ENCODE data around the gene KRI1. TPM values are rescaled to one million over a fixed set of nuclear protein-coding genes. Genes with fewer than 3 reads are reported as not detected.
"Not testable (repeated sequence)": the region's sequence is repeated elsewhere in the genome, so short reads cannot be mapped to it uniquely, and the experiment has no call there.

KRI1 gene
- polyA plus RNA-seq, 1 donor, result 42.2 TPM

DNA sequence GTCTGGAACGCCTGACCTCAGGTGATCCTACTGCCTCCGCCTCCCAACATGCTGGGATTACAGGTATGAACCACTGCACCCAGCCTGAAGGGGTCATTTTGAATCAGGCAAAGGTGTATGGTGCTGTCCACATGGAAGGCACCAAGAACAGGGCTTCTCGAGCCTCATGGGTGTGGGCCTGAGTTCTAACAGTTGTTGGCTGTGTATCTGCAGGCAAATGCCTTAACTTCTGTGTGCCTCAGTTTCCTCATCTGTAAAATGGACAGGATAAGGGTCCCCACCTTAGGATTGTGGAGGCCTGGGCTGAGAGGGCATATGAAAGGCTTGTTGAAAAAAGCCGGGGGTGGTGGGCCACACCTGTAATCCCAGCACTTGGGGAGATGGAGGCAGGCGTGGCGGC lies 12.1 kb upstream of the KRI1 start:
- DNase-seq, result no peak

DNA sequence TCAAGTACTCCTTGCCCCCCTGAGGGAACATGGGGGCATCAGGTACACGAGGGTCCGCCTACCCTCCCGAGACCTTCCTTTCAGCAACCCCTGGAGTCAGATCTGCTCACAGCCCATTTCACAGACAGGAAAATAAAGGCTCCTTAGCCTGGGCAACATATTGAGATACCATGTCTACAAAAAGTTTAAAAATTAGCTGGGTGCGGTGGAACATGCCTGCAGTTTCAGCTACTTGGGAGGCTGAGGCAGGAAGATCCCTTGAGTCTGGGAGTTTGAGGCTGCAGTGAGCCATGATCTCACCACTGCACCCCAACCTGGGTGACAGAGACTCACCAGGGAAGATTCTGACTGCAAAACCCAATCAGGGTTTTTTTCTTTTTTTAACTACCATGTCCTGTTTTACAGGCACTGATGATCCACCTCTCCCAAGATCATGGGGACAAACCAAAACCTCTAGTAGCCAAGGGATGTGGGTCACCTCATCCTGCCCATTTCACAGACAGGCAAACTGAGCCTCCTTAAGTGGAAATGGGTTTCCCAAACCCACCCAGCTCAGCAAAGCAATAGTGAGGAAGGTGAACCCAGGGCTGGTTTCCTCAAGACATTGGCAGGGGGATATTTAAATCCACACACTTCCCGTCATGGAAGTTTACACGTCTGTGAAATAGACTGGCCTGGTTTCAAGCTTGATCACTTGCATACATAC lies 9.4 kb upstream of the KRI1 start:
- DNase-seq, result no peak

DNA sequence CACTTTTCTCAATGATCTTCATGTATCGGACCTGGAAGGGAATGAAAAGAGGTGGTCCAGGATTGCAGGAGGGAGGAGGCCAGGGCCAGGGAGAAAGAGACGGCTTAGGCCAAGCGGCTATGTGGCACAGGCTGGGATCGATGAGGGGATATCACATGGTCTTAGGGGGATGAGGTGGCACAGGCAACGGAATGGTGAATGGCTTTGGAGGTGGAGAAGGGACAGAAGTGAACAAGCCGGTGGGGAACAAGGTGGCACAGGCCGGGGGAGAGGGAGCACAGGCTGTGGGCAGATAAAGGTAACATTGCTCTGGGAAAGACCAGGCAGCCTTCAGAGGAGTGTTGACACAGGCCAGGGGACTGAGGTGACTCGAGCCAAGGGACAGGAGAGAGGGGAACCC lies 8.7 kb upstream of the KRI1 start:
- DNase-seq, result no peak

DNA sequence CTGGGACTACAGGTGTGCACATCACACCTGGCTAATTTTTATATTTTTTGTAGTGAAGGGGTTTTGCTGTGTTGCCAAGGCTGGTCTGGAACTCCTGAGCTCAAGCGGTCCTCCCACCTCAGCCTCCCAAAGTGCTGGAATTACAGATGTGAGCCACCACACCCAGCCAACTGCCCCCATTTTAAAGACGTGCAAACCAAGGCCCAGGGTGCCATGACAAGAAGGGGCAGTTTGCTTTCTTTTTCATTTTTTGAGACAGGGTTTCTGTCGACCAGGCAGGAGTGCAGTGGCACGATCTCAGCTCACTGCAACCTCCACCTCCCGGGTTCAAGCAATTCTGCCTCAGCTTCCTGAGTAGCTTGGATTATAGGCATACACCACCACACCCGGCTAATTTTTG lies 8.0 kb upstream of the KRI1 start:
- DNase-seq, result not testable (repeated sequence)

DNA sequence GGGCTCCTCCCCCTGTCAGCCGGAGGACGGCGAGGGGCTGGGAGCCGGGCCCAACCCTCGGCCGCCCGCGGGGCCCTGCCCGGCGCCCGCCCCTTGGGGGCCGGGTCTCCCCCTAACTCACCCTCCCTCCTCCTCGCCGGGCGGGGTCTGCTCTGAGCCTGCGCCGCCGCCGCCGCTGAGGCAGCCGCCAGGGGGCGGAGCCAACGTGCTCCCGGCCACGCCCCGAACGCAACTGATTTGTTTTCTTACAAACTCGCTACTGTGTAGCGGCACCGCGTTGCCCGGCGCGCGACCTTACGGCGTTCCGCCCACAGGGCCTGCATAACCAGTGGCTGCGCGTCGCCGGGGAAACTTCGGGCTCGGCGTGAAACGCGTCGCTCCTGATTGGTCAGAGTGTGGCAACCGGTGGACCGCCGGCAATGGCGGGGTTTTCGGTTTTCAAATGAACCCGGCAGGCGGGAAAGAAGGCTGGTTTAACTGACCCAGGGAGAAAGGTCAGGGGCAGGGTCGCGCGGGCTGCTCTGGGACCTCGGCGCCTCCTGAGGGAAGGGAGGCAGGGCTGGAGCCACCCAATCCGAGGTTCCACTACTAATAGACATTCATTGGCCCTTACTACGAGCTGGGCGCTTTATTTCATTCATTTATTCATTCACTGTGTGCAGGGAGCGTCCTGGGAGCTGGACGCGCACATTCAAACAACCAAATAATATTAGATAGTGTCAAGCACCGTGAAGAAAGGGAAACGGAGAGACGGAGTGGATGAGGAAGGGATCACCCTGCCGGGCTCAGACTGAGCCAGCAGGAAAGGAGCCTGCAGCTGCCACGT lies 3.2 kb upstream of the KRI1 start, which contains the start of gene CDKN2D:
CDKN2D (minus strand) TSS at position 154 of the 826 bp plus-strand sequence. CDS start 326 bp downstream, outside the sequence.
- peak; percentile 97 for DNase-seq

DNA sequence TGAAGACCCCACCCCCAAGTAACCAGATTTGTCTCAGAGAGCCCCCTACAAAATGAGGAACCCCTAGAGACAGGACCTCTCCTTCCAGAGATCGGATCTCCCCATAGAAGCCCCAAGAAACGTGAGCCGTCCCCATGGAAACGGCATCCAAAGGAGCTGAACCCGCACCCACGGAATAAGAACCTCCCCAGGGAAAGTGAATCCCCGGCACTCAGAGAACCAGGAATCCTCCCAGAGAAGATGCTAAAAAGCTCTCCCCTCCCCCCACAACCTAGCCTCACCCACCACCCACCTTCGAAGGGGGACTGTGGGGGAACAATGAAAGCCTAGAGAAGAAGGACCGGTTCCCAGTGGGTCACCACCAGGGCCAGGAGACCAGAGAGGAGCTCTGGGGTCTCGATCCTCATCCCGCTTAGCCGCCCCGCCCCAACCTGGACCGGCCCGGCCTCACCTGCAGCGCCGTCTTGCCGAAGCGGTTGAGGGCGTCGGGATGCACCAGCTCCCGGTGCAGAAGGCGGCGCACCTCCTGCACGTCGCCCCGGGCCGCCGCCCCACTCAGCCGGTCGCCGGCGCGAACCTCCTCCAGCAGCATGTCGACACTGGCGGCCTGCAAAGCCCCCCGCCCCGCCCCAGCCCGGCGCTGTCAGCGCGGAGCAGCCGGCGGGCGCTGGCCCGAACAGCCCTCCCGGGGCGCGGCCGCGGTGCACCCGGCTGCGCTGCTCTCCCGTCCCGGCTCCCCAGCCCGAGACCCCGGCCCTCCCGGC lies 2.4 kb upstream of the KRI1 start:
- DNase-seq, result no peak

DNA sequence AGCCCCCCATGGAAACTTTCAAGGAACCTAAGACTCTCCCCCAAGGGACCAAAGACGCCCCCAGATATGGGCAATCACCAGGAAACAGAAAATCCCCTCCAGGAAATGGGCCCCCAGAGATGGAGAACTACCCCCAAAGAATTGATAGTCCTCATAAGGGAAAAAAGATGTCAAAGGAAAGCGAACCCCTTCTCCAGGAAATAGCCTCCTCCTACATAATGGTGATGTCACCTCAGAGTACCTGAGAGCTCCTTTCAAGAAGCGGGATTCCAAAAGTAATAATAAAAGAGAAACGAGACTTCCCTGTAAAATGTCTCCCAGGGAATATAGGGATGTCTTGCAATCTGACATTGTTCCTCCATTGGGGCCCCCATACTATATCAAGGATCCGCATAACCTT lies 1.8 kb upstream of the KRI1 start:
- no peak for DNase-seq

DNA sequence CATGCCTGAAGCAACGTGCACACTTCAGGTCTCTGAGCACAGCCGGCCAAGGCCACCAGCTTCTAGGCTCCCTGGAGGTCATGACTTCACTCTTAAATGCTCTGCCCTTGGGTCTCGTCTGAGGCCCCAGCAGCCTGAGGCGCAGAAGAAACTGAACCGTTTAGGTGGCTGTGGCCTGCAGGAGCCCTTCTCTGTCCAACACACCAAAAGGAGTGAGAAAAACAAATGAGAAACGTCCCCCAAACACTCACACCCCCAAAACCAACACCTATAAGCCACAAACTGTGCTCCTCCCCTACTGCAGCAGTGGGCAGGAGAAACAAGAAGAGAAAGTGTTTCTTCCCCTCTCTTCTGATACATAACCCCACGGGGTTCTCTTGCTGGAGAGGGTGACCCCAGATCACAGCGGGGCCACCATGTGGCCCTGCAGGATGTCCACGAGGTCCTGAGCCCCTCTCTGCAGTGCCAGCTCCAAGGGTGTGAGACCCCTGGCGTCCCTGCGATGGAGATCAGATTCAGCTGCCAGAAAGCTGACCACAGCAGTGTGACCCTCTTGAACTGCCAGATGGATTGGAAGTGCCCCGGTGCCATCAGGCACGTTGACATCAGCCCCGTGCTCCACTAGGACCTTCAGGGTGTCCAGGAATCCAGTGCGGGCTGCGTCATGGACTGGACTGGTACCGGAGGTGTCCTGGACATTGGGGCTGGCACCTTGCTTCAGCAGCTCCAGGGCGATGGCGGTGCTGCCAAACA lies 1.0 kb upstream of the KRI1 start:
- DNase-seq, result no peak

DNA sequence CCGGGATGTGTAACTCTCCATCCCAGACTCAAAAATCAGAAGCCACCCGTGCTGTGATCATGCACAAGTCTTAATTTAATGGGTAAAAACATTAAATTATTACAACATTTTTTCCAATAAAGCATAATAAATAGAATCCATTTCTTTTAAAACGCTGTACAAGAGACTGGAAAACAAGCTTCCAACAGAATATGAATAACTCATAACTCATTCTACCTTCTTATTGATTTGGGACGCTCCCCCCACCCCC lies 523 bp upstream of the KRI1 start:
- no peak for DNase-seq

DNA sequence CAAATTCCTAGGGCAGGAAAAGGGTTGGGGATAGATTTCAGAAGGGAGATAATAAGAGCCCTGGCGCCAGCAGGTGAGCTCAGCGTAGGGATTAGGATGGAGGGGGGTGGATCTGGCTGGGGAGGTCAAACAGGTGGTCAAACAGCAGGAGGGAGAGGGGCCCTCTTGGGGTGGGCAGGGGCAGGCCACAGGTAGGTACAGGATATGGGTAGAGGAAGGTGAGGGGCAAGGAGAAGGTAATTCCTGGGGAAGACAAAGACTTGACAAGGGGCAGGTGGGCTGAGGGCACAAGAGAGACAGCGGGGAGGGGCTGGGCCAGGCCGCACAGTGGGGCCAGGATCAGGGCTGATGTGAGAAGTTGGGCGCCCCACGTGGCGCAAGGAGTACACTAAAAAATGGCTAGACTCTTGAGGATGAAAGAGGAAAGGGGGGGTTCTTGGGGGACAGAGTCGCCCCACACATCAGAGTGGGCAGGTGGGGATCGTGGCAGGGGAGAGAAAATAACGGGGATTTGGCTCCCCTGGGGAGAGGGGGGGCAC lies 713 bp downstream of the KRI1 start:
- DNase-seq, result peak; percentile 31

DNA sequence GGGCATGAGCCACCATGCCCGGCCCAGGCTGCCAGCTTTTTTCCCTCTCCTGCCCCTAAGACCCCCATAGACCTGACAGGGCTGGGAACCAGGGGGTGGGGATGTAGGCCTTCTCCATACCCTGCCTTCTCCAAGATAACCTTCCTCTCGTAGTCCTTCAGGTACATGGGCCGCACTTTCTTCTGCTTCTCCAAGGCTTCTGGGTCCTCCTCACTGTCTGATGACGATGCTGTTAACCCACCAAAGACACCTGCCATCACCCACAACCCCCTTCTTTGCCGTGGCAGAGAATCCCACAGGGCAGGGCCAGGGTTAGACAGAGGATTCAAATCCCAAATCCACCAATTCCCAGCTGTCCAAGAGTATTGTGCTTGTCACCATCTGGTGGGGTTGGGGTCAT lies 3.2 kb downstream of the KRI1 start:
- no peak for DNase-seq

DNA sequence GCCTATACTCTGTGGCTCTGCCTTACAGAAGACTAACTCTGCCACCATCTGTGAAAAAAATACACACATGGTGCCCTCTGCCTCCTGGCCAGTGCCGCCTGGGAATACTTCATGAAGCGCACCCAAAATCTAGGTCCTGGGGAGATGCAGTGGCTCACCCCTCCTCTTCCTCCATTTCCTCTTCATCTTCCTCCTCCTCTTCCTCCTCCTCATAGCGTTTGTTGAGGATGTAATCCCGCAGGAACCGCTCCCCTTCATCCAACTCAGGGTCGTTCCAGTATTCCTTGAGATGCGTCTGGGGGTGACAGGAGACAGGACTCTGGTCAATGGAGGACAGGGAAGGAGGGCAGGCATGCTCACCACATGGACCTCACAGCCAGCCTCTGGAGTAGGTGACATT lies 5.7 kb downstream of the KRI1 start:
- no peak for DNase-seq

DNA sequence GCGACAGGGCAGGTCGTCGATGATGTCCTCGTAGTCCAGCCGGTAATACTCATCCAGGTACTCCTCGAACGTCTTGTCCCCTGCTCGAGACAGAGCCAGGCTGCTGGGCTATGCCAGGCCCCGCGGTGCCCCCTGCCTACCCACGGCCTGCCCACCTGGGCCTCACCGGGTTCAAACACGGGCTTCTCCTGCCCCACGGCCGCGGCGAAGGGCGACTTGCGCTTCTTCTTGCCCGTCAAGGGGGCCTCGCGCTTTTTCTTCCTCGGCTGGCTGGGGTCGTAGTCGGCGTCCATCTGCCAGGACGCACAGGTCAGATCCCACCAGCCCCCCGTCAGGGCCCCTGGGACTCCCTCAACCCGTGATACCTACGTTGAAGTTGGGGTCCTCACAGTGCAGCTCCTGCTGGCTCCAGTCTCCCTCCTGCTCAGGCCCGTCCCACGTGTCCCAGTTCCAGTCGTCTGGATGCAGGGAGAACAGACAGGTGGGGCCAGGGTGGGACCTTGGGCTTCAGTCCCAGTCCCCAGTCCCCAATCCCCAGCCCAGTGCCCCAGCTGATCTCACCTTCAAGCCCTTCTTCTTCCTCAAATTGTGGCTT lies 8.1 kb downstream of the KRI1 start:
- DNase-seq, result no peak

DNA sequence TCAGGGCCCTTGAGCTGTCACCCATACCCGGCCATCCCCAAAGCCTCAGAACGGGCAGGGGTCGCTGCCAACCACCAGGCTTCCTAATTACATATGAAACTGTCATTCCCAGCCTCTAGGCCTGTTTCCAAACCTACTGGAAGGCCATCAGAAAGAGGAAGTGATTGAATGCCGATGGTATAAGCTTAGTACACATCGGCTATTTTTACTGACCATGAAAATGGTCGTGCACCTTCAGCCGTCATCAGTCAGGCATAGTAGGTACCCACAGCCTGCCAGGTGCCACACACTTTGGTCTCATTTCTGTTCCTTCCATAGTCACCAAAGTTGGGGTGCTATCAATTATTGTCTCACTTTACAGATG lies 10.2 kb downstream of the KRI1 start:
- no peak for DNase-seq

DNA sequence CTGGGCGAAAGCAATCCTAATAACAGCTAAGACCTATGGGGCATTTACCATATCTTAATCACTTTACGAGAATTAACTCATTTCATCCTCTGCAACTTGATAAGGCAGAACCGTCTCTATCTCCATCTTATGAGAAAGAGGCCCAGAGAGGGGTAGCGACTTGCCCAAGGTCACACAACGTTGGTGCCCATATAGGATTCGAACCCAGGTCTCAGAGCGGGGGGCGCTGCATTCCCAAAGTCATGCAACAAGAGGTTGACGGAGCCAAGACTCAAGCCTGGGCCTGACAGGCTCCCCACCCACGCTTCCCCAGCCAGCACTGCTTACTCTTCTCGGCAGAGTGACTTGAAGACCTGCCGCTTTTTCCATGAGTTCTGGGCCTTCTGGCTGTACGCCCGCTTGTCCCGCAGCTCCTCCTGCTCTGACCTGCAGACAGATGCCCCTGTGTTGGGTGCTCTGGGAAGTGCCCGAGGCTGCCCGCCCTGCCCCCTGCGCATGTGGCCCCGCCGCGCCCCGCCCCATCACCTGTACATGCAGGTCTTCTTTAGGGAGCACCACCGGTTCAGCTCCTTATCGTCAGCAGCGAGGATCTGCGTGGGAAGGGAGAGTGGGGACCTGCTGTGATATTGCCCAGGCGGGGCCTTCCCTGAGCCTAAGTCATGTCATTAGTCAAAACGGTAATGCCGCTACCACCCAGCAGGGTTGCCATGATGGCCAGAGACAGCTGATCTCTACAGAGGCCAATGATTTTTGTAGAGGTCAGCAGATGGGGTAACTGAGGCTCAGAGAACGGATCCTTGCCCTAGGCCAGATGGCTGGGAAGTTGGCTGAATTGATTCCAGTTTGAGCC lies 10.8 kb downstream of the KRI1 start:
- DNase-seq, result no peak

DNA sequence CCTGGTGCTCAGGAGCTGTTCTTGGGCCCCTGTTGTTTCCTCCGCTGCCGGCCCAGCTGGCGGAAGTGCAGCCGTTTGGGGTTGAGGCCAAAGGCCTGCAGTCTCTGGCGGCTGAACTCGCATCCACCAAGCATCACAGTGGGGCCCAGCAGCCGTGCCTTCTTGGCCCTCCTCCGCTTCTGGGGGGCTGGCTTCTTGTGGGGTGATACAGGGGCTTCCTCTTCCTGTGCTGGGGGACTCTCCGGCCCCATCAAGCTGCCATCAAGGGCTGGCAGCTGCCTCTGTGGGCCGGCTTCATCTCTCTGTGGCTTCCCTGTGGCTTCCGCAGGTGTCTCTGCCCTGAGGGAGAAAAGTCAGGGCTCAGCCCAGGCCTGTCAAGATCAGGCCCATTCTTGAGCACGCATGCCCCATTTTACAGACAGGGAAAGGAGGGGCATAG lies 11.8 kb downstream of the KRI1 start:
- no peak for DNase-seq

DNA sequence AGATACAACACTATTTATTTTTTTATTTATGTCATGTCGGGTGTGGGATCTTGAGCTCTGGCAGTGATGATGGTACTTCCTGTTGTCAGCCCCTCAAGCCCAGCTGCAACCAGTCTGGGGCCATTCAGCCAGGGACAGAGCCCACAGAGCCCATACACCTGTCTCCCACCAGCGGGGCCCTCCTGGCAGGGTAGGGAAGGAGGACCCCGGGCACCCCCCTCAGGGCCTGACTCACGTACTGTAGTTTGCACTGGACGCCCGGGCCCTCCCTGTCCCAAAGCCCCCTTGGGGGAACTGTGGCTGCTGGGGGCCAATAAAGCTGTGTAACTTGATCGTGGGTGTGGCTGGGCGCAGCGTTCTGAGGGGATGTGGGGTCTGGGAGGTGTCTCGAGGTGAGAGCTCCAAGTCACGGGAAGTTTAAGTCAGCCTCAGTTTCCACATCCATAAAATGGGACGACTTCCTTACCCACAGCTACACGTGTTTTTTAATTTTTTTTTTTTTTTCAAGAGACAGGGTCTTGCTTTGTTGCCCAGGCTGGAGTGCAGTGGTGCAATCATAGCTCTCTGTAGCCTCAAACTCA lies 12.6 kb downstream of the KRI1 start:
- DNase-seq, result no peak

DNA sequence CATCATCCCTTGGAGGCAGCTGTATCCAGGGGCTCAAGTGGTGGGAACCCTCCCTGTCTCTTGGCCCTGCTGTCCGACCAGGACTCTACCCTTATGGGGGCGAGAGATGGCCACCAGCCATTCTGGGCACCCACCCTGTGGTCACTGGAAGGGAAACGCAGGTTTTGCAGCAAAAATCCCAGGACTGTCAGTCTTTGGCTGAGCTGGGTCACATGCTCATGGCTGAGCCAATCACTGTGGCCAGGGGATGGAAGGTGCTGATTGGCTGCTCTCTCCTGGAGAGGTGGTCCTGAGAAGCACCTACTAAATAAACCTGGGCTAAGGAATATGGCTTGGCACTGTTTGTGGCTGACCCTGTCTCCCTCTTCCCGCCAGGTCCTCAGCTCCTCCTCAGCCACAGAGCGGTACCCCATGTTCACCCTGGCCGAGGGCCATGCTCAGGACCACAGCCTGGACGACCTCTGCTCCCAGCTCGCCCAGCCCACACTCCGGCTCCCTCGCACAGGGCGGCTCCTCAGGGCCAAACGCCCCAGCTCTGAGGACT lies 13.2 kb downstream of the KRI1 start:
- DNase-seq, result no peak

DNA sequence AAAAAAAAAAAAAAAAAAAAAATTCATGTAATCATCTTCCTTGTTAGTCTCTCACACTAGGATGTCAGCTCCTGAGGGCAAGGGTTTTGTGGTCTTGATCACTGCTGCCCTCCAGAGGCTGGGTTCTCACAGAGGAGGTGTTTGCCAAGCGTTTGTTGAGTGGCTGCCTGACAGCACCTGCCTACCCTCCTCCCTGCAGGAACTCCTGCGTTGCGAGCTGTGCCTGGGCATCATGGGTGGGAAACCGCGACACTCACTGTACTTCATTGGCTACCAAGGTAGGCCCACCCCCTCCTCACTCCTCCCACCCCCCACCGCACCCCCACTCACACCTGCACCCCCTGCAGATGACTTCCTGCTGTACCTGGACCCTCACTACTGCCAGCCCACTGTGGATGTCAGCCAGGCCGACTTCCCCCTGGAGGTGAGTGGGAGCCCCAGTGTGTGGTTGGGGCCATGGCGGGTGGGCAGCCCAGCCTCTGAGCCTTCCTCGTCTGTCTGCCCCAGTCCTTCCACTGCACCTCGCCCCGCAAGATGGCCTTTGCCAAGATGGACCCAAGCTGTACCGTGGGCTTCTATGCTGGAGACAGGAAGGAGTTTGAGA lies 14.0 kb downstream of the KRI1 start:
- no peak for DNase-seq

DNA sequence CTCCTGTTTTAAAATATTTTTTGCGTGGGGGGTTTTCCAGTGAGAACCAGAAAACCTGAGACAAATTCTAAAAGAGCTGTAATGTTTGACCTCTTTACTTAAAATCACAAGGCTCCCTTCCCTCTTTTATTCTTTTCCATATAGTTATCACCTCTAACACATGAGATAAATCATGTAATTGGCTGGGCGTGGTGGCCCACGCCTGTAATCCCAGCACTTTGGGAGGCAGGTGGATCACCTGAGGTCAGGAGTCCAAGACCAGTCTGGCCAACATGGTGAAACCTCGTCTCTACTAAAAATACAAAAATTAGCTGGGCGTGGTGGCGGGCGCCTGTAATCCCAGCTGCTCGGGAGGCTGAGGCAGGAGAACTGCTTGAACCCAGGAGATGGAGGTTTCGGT lies 14.8 kb downstream of the KRI1 start:
- not testable (repeated sequence) for DNase-seq

Data from left kidney (tissue), 2 donors.